Embryonic facial prominence (tissue), 1 donor: ENCODE data around the gene ENTPD2.
"Not testable (repeated sequence)": the region's sequence is repeated elsewhere in the genome, so short reads cannot be mapped to it uniquely, and the experiment has no call there.

Source experiments
- DNase-seq: peaks from one replicate; pipeline ENCODE4 v3.0.0-alpha.2; 2016; ENCODE audit errors: extremely low spot score

The ENTPD2 gene

GRCh38 chr9:137015976-137016375, 37.9 kb downstream of the ENTPD2 start:
- no peak for DNase-seq

DNA sequence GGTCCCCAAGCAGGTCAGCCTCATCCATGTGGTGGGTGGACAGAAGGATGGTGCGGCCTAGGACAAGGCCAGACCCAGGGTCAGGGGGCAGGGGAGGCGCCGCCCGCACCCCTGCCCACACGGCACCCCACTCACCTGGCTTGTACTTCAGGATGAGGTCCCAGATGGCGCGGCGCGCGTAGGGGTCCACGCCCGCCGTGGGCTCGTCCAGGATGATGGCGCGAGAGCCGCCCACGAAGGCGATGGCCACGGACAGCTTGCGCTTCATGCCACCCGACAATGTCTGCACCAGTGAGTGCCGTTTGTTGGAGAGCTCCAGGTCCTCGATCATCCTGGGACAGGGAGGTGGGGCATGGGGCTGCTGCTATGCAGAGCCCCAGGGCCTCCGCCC, 38.3 kb downstream of the ENTPD2 start:
- no peak for DNase-seq

DNA sequence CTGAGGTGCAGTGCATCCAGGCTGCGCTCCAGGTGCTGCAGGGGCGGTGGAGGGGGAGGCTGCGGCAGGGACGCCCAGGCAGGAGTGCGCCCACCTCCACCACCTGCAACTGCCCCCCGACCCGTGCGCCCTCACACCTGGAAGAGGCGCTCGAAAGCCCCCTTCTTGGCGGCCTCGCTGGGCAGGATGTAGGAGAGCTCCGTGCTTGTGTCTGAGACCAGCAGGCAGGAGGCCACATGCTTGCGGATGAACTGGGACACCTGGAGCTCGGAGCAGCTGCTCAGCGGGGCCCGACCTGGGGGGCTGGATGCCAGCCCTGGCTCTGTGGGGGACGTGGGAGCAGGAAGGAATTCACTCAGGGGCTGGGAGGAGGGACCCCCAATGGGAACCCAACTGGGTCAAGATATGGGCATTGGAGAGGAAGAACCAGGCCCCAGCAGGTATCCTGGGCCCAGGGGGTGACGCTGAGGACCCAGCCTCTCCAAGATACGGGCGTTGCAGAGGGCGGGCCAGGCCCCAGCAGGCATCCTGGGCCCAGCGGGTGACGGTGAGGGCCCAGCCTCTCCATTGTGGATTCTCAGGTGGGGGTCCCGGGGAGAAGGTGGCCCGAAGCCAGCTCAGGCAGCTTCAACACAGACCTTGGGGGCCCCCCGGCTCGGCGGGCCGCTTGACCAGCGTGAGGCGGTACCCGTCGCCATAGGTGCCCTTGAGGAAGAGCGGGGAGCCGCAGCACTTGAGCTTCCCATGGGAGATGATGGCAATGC, 38.9 kb downstream of the ENTPD2 start:
- DNase-seq, result no peak

GRCh38 chr9:137014166-137014565, 39.7 kb downstream of the ENTPD2 start:
- no peak for DNase-seq

DNA sequence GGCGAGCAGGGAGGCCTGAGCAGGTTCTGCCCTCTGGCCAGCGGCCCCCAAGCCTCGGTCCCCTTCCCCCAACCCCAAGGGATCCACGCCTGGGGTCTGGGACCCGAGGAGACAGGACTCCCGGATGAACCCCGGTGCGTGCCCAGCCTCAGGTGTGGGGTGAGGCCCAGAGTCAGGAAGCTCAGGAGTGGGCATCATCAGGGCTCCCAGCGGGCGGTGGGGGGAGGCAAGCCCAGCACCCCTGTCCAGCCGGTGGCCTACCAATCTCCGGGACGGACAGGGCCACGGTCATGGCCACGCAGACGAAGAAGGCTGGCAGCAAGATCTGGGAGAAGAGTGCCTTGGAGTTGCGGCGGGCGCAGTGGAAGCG, 40.3 kb downstream of the ENTPD2 start:
- DNase-seq, result no peak

GRCh38 chr9:137012694-137013570, 40.9 kb downstream of the ENTPD2 start:
- no peak for DNase-seq

DNA sequence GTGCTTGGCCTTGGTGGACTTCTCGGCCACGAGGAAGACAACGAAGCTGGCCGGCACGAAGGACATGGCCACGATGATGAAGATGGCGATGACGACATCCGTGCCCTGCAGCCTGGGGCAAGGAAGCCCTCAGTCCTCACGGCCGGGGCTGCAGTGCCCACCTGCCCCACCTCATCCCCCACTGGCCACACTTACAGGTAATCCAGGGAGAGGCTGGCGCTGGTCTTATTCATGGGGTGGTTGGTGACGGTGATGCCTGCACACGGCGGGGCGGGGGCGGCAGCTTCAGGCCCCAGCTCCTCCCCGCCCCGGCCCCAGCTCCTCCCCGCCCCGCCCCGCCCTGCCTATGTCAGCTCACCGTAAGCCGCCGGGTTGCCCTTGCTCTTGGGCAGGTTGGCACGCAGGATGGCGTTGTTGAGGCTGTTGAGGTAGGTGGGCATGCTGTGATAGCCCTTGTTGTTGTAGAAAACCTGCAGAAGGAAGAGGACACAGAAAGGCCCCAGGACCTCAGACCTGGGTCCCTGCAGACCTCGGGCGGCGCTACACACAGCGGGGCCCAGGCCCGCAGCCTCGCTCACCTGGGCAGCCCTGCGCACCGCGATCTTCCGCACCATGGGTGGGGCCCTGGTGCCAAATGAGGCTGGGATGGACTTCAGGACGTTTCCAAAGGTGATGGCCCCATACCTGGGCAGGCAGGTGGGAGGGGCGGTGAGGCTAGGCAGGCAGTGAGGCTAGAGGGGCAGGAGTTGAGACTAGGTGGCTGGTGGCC, 41.8 kb downstream of the ENTPD2 start:
- no peak for DNase-seq

DNA sequence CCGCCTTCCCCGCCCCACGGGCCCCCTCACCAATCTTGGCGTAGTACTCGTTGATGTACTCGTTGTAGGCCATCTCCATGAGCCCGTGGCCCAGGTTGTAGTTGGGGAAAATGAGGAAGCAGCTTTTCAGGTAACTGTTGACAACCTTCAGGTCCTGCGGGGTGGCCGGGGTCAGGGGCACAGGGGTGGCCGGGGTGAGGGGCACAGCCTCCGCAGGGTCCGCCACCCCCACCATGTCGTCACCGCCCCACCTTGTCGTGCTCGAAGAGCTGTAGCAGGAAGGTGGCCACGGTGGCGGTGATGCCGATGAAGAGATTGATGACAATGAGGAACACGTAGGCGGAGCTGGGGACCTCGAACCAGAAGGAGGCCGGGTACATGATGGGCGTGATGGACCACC, 42.7 kb downstream of the ENTPD2 start:
- no peak for DNase-seq

GRCh38 chr9:137009938-137010732, 43.7 kb downstream of the ENTPD2 start:
- DNase-seq, result no peak

GRCh38 chr9:137009217-137009616, 44.6 kb downstream of the ENTPD2 start:
- no peak for DNase-seq

- DNase-seq, result no peak
Observed at GRCh38 chr9:137008312-137008711, 45.5 kb downstream of the ENTPD2 start.

DNA sequence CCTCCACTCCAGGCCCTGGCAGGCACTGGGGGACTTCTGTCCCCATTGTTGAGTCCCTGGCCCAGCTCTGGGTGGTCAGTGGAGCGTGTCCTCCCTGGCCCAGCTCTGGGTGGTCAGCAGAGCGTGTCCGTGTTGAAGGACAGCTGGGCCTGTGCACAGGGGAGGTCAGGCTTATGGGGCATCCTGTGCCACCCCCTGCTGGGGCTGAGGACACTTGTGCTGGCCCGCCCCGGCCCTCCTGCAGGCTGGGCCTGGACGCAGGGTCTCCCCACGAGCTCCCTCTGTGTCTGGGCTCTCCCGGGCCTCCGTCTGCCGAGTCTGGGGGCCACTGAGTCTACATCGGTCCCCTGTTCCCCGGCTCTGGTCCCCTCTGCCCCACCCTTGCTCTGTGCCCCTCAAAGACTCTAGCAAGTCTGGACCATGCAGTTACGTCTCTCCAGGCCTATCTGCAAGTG, 46.0 kb downstream of the ENTPD2 start:
- DNase-seq, result no peak

- DNase-seq, result no peak
Observed at GRCh38 chr9:137007108-137007815, 46.6 kb downstream of the ENTPD2 start.

DNA sequence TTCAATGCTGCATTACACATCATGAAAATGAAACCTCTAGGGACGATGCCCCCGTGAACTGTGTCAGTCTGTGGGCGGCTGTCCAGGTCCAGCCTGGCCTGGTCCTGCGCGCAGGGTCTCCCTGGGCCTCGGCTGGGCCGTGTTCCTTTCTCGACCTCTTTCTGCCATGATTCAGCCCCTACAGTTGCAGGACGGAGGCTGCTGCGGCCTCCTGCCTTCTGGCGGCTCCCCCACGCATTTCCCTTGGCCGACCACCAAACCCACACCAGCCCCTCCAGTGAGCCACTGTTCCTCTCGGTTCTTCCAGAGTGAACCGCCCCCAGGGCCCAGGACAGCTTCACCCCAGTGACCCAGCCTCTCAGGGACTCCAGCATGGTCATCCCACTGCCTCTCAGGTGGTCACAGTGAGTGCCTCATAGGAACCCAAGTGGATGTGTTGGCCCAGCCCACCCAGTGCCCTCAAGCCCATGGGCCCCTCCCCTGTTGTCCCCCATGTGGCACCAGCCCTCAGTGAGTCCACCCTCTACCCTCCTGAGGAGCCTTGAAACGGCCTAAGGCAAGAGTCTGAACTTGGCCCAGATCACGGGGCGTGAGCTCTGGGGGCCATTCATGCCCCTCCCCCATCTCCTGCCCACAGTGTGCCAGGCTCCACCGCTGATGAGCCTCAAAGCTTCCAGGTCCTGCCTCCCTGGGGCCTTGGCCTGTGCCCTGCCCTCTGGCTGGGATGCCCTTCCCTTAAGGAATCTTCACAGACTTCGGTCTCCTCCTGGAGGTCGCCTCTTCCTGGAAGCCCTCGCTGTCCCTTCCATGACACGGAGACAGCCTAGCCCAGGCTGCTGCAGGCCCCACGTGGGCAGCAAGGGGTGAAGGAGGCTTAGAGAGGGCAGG, 47.5 kb downstream of the ENTPD2 start:
- no peak for DNase-seq

DNA sequence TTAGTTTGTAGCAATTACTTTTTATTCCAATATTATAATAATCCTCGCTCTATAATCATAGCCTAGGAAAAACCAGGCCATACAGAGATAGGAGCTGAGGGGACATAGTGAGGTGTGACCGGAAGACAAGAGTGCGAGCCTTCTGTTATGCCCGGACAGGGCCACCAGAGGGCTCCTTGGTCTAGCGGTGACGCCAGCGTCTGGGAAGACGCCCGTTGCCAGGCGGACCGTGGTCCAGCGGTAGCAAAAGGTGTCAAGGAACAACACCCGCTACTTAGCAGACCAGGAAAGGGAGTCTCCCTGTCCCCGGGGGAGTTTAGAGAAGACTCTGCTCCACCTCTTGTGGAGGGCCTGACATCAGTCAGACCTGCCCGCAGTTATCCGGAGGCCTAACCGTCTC, 49.6 kb downstream of the ENTPD2 start:
- DNase-seq, result not testable (repeated sequence)

GRCh38 chr9:137002646-137003041, 51.2 kb downstream of the ENTPD2 start:
- no peak for DNase-seq

DNA sequence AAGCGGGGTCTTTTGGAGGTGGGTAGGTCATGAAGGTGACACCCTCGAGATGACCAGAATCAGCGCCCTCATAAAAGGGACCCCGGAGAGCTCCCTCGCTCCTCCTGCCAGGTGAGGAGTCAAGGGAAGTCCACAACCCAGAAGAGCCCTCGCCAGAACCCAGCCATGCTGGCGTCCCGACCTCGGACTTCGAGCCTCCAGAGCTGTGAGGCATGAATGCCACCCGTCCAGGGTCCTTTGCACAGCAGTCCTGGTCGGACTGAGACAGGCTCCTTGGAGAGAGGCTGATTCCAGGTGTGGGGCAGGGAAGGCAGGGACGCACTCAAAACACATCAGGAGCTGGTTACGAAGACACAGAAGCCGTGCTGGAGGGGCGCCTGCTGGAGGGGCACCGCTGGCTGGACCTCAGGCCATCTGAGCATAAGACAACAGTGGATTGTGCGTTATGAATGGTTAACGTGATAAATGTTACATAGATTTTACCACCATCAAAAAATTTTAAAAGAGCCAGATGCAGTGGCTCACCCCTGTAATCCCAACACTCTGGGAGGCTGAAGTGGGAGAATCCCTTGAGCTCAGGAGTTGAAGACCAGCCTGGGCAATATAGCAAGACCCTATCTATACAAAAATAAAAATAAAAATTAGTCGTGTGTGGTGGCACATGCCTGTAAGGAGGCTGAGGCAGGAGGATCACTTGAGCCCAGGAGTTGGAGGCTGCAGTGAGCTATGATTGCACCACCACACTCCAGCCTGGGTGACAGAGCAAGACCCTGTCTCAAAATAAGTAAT, 51.8 kb downstream of the ENTPD2 start:
- no peak for DNase-seq

DNA sequence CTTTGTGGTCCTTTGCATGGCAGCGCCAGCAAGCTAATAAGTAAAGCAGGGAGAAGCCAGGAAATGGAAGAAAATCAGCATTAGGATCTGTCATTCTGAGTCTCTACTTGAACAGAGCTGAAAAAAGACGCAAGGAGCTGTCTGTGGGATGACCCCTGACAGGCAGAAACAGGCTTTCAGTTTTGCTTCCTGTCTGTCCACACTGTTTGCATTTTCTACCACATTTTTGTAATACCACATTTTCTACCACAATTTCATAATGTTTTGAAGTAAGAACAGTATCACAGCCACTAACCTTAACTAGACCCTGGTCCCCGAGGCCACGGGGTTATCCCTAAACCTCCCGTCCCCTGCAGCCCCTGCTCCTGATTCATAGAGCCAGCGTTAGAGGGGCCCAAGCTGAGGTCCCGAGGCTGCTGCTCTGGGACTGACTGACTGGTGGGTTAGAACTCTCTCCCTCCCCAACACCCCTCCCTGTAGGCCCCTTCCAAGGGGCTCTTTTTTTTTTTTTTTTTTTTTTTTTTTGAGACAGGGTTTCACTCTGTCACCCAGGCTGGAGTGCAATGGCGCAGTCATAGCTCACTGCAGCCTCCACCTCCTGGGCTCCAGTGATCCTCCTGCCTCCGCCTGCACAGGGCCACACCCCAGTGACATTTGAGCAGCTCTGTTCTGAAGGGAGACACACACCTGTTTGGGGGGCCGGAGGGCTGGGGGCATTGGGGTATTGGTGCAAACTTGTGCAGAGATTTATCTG, 53.5 kb downstream of the ENTPD2 start:
- no peak for DNase-seq
